OCI-LY1 (cell line): ENCODE data around the gene PKD1L1.

Experiments used
- H2AFZ ChIP-seq: fragments of 200-600 bp; sonication (generic), shearing (Covaris generic); 2 replicates; pipeline ENCODE4 v1.6.0; 2014; ENCODE audit warnings: antibody characterized with exemption, mild to moderate bottlenecking, low read length
- H3F3A ChIP-seq: fragments of 200-600 bp; sonication (generic), shearing (Covaris generic); 2 replicates; pipeline ENCODE4 v1.6.0; 2014; ENCODE audit warnings: mild to moderate bottlenecking, antibody characterized with exemption, low read length, moderate library complexity; ENCODE audit not compliant: insufficient read depth
- H3K27ac ChIP-seq: fragments of 200-600 bp; sonication (generic); 2 replicates; pipeline ENCODE4 v1.5.1; 2014; ENCODE audit warnings: low read length, mixed run types, mild to moderate bottlenecking, low read depth; ENCODE audit not compliant: poor library complexity, severe bottlenecking
- H3K27me3 ChIP-seq: fragments of 200-600 bp; sonication (generic); 2 replicates; pipeline ENCODE4 v1.6.0; 2014; ENCODE audit warnings: antibody characterized with exemption, mild to moderate bottlenecking, low read length, moderate library complexity; ENCODE audit not compliant: insufficient read depth
- H3K36me3 ChIP-seq: fragments of 200-600 bp; sonication (generic); 2 replicates; pipeline ENCODE4 v1.6.1; 2014; ENCODE audit warnings: mild to moderate bottlenecking, antibody characterized with exemption, low read length, moderate library complexity, mixed read lengths; ENCODE audit not compliant: insufficient read depth
- H3K4me1 ChIP-seq: fragments of 200-600 bp; sonication (generic); 2 replicates; pipeline ENCODE4 v1.5.1; 2014; ENCODE audit warnings: mild to moderate bottlenecking, low read length, moderate library complexity; ENCODE audit not compliant: insufficient read depth, severe bottlenecking
- H3K4me2 ChIP-seq: fragments of 200-600 bp; sonication (generic), shearing (Covaris generic); 2 replicates; pipeline ENCODE4 v1.6.1; 2014; ENCODE audit warnings: low read length
- H3K4me3 ChIP-seq: fragments of 200-600 bp; sonication (generic); 2 replicates; pipeline ENCODE4 v1.5.1; 2014; ENCODE audit warnings: low read length, low read depth, mild to moderate bottlenecking, mixed read lengths; ENCODE audit not compliant: poor library complexity, severe bottlenecking
- H3K79me2 ChIP-seq: fragments of 200-600 bp; shearing (Covaris generic); 2 replicates; pipeline ENCODE4 v1.6.1; 2016; ENCODE audit warnings: mixed run types, low read length, mixed read lengths; ENCODE audit not compliant: insufficient read depth
- H3K9ac ChIP-seq: fragments of 200-600 bp; sonication (generic), shearing (Covaris generic); 2 replicates; pipeline ENCODE4 v1.6.1; 2014; ENCODE audit warnings: mild to moderate bottlenecking, low read length, mixed read lengths
- H3K9me2 ChIP-seq: fragments of 200-600 bp; sonication (generic), shearing (Covaris generic); 2 replicates; pipeline ENCODE4 v1.6.1; 2014; ENCODE audit warnings: low read depth, mild to moderate bottlenecking, low read length, mixed read lengths
- H3K9me3 ChIP-seq: fragments of 200-600 bp; shearing (Covaris generic); 2 replicates; pipeline ENCODE4 v1.6.1; 2014; ENCODE audit warnings: low read length, mixed read lengths
- H4K20me1 ChIP-seq: fragments of 200-600 bp; sonication (generic), shearing (Covaris generic); 2 replicates; pipeline ENCODE4 v1.6.0; 2016; ENCODE audit warnings: mild to moderate bottlenecking, low read length; ENCODE audit not compliant: insufficient read depth
- EZH2 ChIP-seq: fragments of 200-600 bp; sonication (generic), shearing (Covaris generic); IDR thresholded peaks from 2 replicates; pipeline ENCODE4 v1.8.0; 2017; ENCODE audit warnings: borderline replicate concordance, mixed run types, mild to moderate bottlenecking, antibody characterized with exemption, low read length, moderate library complexity, mixed read lengths
- TF ChIP-seq, protein P1 (sequence below): fragments of 200-600 bp; sonication (generic), shearing (Covaris generic); IDR thresholded peaks from 2 replicates; pipeline ENCODE4 v1.5.1; 2017; ENCODE audit warnings: mild to moderate bottlenecking, antibody characterized with exemption, low read length, moderate library complexity, mixed read lengths

PKD1L1 gene, protein sequence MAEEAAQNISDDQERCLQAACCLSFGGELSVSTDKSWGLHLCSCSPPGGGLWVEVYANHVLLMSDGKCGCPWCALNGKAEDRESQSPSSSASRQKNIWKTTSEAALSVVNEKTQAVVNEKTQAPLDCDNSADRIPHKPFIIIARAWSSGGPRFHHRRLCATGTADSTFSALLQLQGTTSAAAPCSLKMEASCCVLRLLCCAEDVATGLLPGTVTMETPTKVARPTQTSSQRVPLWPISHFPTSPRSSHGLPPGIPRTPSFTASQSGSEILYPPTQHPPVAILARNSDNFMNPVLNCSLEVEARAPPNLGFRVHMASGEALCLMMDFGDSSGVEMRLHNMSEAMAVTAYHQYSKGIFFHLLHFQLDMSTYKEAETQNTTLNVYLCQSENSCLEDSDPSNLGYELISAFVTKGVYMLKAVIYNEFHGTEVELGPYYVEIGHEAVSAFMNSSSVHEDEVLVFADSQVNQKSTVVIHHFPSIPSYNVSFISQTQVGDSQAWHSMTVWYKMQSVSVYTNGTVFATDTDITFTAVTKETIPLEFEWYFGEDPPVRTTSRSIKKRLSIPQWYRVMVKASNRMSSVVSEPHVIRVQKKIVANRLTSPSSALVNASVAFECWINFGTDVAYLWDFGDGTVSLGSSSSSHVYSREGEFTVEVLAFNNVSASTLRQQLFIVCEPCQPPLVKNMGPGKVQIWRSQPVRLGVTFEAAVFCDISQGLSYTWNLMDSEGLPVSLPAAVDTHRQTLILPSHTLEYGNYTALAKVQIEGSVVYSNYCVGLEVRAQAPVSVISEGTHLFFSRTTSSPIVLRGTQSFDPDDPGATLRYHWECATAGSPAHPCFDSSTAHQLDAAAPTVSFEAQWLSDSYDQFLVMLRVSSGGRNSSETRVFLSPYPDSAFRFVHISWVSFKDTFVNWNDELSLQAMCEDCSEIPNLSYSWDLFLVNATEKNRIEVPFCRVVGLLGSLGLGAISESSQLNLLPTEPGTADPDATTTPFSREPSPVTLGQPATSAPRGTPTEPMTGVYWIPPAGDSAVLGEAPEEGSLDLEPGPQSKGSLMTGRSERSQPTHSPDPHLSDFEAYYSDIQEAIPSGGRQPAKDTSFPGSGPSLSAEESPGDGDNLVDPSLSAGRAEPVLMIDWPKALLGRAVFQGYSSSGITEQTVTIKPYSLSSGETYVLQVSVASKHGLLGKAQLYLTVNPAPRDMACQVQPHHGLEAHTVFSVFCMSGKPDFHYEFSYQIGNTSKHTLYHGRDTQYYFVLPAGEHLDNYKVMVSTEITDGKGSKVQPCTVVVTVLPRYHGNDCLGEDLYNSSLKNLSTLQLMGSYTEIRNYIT (N-terminal part only)

DNA sequence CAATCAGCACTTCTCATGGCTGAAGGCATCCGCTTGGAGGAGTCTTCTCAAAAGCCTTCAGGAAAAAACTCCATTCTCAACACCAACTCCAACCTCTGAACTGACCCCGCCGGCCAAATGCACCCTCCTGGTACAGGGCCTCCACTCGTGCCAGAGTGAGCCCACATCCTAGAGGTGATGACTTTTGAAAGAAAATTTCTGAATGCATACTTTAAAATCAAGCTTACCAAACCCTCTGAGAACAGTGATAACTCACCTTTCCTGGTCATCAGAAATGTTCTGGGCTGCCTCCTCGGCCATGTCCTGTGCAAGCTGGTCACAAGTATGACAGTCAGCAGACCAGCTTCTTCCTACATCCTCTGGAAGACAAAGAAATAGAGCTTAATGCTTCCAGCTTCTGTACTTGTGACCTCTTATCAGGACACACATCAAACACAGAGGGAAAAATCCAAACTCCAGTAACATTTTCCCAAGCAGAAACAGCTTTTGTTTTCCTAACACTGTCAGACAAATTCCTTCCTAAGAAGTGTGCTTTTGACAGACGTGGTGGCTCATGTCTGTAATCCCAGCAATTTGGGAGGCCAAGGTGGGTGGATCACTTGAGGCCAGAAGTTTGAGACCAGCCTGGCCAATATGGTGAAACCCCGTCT lies at the start of gene PKD1L1:
Gene PKD1L1, minus strand, starts transcription at position 326 of the 650 bp plus-strand sequence. Its CDS starts 26 bp downstream, at position 300.
- no peak within 1 kb of the TSS for H3K4me3 ChIP-seq
- H3K9me3 ChIP-seq, result no peaks in the 10 kb centered on the region
- H3K4me1 ChIP-seq, result no peaks in the 10 kb centered on the region
- no peaks in the 10 kb centered on the region for H3K27me3 ChIP-seq
- no peaks in the 10 kb centered on the region for H3K79me2 ChIP-seq
- no peaks in the 10 kb centered on the region for H4K20me1 ChIP-seq
- TF ChIP-seq EZH2, result no peak
- TF ChIP-seq, protein P1, sequence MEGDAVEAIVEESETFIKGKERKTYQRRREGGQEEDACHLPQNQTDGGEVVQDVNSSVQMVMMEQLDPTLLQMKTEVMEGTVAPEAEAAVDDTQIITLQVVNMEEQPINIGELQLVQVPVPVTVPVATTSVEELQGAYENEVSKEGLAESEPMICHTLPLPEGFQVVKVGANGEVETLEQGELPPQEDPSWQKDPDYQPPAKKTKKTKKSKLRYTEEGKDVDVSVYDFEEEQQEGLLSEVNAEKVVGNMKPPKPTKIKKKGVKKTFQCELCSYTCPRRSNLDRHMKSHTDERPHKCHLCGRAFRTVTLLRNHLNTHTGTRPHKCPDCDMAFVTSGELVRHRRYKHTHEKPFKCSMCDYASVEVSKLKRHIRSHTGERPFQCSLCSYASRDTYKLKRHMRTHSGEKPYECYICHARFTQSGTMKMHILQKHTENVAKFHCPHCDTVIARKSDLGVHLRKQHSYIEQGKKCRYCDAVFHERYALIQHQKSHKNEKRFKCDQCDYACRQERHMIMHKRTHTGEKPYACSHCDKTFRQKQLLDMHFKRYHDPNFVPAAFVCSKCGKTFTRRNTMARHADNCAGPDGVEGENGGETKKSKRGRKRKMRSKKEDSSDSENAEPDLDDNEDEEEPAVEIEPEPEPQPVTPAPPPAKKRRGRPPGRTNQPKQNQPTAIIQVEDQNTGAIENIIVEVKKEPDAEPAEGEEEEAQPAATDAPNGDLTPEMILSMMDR, result no peak
- H2AFZ ChIP-seq, result no peak within 1 kb of the TSS
- H3F3A ChIP-seq, result no peaks in the 10 kb centered on the region
- no peaks in the 10 kb centered on the region for H3K9me2 ChIP-seq
- H3K36me3 ChIP-seq, result no peaks in the 10 kb centered on the region
- H3K4me2 ChIP-seq, result no peak within 1 kb of the TSS
- no peak within 1 kb of the TSS for H3K27ac ChIP-seq
- H3K9ac ChIP-seq, result no peak within 1 kb of the TSS

DNA sequence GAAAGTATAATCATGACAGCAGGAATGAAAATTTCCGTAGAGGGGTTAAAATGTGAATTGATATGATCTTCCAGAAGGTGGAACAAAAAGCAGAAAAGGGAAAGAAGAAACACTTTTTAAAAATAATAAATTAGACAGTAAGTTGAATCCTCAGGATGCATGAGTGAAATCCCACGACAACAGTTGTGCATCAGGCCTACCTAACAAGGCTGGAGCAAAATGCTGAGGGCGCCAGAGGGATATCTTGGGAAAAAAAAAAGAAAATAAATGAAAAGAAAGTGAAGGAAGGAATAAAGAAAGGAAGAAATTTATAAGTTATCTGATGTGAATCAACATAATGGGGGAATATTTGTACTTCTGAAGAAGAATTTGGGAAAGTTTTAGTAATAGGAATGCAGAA lies 44.2 kb upstream of the PKD1L1 start:
- Histone ChIP-seq H3K27ac (peak overlapping the region; percentile 53), H3K27me3 (no peaks in the 10 kb centered on the region), H3K79me2 (no peaks in the 10 kb centered on the region), H3K4me2 (peak overlapping the region; percentile 65), H3K9me2 (no peaks in the 10 kb centered on the region), H3K9ac (peak overlapping the region; percentile 60), H3K4me1 (peaks cover 19% of the 10 kb centered on the region), H3F3A (no peaks in the 10 kb centered on the region), H4K20me1 (no peaks in the 10 kb centered on the region), H3K4me3 (peak overlapping the region; percentile 59), H3K36me3 (no peaks in the 10 kb centered on the region), H2AFZ (peak overlapping the region; percentile 65), H3K9me3 (no peaks in the 10 kb centered on the region)
- TF ChIP-seq, protein P1, result no peak
- TF ChIP-seq EZH2, result no peak
